A673 (cell line): Measurements from ENCODE around the gene CNTN5.

Source experiments
- CTCF ChIP-seq: fragments of 300-800, 200-600 bp; sonication (generic); conservative IDR thresholded peaks from 2 replicates; pipeline ENCODE4 v1.5.1; 2017; ENCODE audit warnings: low read depth, mild to moderate bottlenecking, antibody characterized with exemption, low read length, moderate library complexity, mixed read lengths
- EZH2 ChIP-seq: fragments of 200-600 bp; sonication (generic); IDR thresholded peaks from 2 replicates; pipeline ENCODE4 v1.6.1; 2017; ENCODE audit warnings: borderline replicate concordance, low read depth, mild to moderate bottlenecking, mixed read lengths, antibody characterized with exemption, low read length; ENCODE audit not compliant: poor library complexity, severe bottlenecking

- no peak for TF ChIP-seq CTCF
- no peak for TF ChIP-seq EZH2
These were observed 347.8 kb downstream of the CNTN5 start for GRCh38 chr11:99368583-99368982.
